ENCODE data around the gene TNFRSF4. TPM values are rescaled to one million over a fixed set of nuclear protein-coding genes. Genes with fewer than 3 reads are reported as not detected.

Gene TNFRSF4
- total RNA-seq, 1 donor: 0.43 TPM

- DNase-seq (ENCODE audit: low read depth): no peak
- H3K4me3 ChIP-seq (ENCODE audit: low read depth, low read length): no peak overlapping the region
- no peak for TF ChIP-seq CTCF (IDR thresholded peaks at IDR 0.05; ENCODE audit: insufficient read depth, low read depth, low read length)
Observed at GRCh38 chr1:1166642-1167397, 47.1 kb downstream of the TNFRSF4 start.

GRCh38 chr1:1165900-1166421 lies 48.0 kb downstream of the TNFRSF4 start:
- no peak for DNase-seq (ENCODE audit: low read depth)
- H3K4me3 ChIP-seq (ENCODE audit: low read depth, low read length): no peak overlapping the region
- TF ChIP-seq CTCF (IDR thresholded peaks at IDR 0.05; ENCODE audit: insufficient read depth, low read depth, low read length): no peak

- no peak for DNase-seq (ENCODE audit: low read depth)
- no peak overlapping the region for H3K4me3 ChIP-seq (ENCODE audit: low read depth, low read length)
- no peak for TF ChIP-seq CTCF (IDR thresholded peaks at IDR 0.05; ENCODE audit: insufficient read depth, low read depth, low read length)
Observed at GRCh38 chr1:1165485-1165884, 48.5 kb downstream of the TNFRSF4 start.

GRCh38 chr1:1164701-1165451 lies 49.1 kb downstream of the TNFRSF4 start:
- H3K4me3 ChIP-seq (ENCODE audit: low read depth, low read length): no peak overlapping the region
- no peak for DNase-seq (ENCODE audit: low read depth)
- TF ChIP-seq CTCF (IDR thresholded peaks at IDR 0.05; ENCODE audit: insufficient read depth, low read depth, low read length): no peak

- H3K4me3 ChIP-seq (ENCODE audit: low read depth, low read length): no peak overlapping the region
- DNase-seq (ENCODE audit: low read depth): no peak
- TF ChIP-seq CTCF (IDR thresholded peaks at IDR 0.05; ENCODE audit: insufficient read depth, low read depth, low read length): no peak
Observed at GRCh38 chr1:1164361-1164700, 49.6 kb downstream of the TNFRSF4 start.

GRCh38 chr1:1163538-1164070 lies 50.3 kb downstream of the TNFRSF4 start:
- no peak for TF ChIP-seq CTCF (IDR thresholded peaks at IDR 0.05; ENCODE audit: insufficient read depth, low read depth, low read length)
- no peak overlapping the region for H3K4me3 ChIP-seq (ENCODE audit: low read depth, low read length)
- DNase-seq (ENCODE audit: low read depth): no peak
